SK-N-MC (cell line): ENCODE results near the gene NUDCD2.

Experiments used
- EZH2 ChIP-seq: fragments of 200-600 bp; sonication (generic); IDR thresholded peaks from one replicate; pipeline ENCODE4 v1.6.1; 2017; ENCODE audit warnings: antibody characterized with exemption
- POLR2AphosphoS5 ChIP-seq: IDR thresholded peaks from 2 replicates; pipeline ENCODE4 v1.6.1; 2012; ENCODE audit warnings: mild to moderate bottlenecking, low read depth, low read length, borderline replicate concordance

DNA sequence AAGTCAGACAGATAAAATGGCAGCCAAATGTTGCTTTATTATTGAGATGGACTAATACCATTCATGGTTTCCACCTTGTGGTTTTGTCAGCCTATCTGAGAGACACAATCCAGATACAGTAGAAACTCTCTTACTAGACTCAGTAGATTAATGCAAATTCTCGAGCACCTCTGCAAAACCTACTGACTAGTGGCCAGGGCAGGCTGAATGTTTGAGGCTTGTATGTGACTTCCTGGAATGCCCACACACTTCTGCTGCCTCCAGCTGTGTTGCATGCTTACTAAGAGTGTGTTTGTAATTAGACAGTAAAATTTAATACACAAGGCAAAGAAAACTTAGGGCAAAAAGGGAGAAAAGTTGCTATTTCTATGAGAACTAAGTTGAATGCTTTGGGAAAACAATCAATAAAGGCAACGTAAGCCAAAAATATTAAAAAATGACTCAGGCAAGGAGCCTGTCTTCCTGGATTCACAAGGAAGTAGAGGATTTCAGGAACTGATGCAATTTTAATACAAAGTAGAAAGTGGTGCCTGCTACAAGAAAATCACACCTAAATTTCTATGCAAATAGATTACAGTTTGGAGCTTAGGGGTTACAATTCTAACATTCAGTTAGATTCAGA lies 52.8 kb downstream of the NUDCD2 start:
- TF ChIP-seq EZH2 (no peak), POLR2AphosphoS5 (no peak)
